Brain pericyte (primary cell): ENCODE data around the gene CCIN.
"Not testable (repeated sequence)": the region's sequence is repeated elsewhere in the genome, so short reads cannot be mapped to it uniquely, and the experiment has no call there.

Experiments used
- DNase-seq: peaks from one replicate; pipeline ENCODE4 v3.0.0-alpha.2; 2012; ENCODE audit warnings: low read depth, low spot score

CCIN gene

GRCh38 chr9:36158122-36158521 lies 11.1 kb upstream of the CCIN start:
- no peak for DNase-seq

DNA sequence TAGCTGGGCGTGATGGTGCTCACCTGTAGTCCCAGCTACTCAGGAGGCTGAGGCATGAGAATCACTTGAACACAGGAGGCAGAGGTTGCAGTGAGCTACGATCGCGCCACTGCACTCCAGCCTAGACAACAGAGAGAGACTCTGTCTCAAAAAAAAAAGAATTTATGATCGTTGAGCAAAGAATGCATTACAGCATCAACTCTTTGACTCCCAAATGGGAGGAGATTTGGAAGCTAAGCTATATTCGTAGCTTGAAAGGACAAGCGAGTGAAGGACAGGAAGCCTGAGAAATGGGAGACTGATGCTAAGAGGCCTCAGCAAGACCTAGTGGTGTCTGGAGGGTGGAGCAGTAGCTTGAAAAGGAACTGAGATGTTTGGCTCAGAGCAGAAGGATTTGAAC lies 10.3 kb upstream of the CCIN start:
- DNase-seq, result no peak

DNA sequence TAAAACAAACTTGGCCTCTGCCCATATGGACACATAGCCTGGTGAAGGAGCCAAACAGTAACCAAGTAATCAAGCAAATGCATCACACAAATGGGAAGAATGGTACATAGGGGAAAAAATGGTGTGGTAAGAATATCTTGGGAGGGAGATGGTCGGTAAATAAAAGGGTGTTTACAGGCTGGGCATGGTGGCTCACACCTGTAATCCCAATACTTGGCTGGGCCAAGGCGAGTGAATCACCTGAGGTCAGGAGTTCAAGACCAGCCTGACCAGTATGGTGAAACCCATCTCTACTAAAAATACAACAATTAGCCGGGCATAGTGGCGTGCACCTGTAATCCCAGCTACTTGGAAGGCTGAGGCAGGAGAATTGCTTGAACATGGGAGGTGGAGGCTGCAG lies 9.7 kb upstream of the CCIN start:
- not testable (repeated sequence) for DNase-seq

DNA sequence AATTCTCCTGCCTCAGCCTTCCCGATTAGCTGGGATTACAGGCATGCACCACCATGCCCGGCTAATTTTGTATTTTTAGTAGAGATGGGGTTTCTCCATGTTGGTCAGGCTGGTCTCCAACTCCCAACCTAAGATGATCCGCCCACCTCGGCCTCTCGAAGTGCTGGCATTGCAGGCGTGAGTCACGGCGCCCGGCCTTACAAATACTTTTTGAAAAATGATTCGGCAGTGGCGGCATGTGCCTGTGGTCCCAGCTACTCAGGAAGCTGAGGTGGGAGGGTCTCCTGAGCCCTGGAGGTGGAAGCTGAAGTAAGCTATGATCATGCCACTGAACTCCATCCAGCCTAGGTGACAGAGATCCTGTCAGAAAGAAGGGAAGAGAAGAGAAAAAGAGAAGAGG lies 9.1 kb upstream of the CCIN start:
- not testable (repeated sequence) for DNase-seq

GRCh38 chr9:36161187-36161586 lies 8.0 kb upstream of the CCIN start:
- no peak for DNase-seq

DNA sequence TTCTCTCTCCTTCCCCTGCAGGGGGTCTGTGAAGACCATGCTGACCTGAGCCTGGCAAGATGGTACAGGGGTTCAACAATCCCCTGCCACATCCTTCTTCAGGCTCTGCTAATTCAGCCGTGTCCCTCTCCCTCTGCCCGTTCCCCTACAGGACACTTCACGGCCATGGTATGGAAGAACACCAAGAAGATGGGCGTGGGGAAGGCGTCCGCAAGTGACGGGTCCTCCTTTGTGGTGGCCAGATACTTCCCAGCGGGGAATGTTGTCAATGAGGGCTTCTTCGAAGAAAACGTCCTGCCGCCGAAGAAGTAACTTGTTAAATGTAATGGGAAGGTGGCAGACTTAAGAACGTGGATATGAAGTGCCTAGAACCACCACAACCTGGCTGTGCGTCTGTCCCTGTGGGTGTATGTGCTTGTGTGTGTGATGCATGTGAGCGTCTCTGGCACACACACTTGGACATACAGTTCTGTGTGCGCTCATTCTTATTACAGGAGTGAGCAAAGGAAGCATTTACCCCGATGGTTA lies 6.9 kb upstream of the CCIN start:
- DNase-seq, result no peak

DNA sequence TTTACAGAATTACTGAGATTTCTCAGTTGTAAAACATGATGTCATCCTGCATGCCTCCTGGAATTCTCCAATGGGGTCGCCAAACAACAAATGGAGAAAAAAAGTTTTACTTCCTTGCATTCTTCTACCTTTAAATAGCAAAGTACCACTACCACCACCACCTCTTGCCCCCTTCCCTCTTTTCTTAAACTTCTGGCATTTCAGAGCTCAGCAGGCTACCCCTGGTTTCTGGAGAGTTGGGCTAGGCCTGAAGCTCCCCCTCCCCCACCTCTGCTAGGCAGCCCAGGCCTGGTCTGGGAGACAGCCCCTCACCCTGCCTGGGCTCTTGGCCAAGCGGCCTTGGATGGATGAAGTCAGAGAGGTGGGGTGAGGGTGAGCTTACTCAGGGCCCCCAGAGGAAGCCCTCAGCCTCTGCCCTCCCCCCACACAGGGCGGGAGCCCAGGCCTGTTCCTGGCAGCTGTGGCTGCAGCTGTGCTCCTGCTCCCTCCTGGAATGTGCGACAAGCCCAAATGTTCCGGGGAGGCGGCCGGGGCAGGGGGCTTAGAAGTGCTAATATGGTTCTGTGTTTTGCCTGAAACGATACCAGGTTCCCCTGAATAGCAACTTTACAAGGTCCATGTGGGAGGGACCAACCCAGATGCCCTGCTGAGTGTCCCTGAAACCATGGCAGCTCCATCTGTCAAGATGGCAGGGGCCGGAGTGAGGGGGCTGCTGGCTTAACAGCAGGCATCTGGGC lies 6.0 kb upstream of the CCIN start:
- DNase-seq, result peak; percentile 84

DNA sequence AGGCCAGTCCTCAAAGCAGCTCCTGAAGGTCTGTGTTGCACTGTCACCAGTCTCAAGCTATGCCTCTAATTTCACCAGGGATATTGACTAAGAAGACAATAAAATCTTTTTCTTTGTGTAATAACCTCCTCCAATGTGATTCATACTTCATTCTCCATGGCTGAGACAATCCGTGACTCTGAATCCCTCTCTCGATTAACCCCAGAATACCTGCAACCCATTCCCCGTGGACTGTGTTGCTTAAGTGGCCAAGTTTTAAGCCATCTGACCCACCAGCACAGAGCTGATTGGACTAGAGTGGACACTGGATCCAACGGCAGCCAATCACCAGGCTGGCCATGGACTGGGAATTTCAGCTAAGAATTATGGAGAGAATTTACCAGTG lies 5.4 kb upstream of the CCIN start:
- no peak for DNase-seq

- DNase-seq, result no peak
Observed at GRCh38 chr9:36164372-36164771, 4.8 kb upstream of the CCIN start.

DNA sequence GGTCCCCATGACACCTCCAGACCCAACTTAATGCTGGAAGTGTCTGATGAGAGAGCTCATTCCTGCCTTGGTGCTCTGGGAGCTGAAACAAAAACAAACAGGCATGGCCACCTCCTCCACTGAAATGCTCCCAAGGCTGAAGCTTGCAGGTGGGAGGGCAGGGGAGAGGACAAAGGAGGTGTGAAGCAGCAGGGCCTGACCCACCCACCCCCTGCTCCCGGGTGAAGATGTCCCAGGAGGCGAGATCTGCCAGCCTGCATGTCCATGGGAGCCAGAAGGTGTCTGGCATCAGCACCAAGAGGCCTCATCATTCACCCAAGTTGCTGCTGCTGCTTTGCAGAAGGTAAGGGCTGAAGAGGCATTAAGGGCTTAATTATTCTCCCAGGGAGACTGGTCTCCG lies 4.2 kb upstream of the CCIN start:
- DNase-seq, result no peak

DNA sequence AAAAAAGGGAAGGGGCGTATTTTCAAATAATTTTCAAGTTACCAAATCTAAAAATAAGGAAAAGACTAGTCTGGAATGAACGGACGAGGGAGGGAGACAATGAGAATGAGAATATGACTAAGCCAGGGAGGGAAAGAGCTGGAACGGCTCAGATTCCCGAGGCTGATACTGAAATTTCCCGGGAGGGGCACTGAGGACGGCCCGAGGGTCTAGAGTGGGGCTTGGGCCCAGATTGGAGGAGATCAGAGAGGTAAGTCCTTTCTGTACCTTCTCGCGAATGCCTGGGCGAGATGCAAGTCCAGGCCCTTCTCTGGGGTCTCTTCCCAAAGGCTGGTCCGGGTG lies 3.4 kb upstream of the CCIN start:
- DNase-seq, result no peak

DNA sequence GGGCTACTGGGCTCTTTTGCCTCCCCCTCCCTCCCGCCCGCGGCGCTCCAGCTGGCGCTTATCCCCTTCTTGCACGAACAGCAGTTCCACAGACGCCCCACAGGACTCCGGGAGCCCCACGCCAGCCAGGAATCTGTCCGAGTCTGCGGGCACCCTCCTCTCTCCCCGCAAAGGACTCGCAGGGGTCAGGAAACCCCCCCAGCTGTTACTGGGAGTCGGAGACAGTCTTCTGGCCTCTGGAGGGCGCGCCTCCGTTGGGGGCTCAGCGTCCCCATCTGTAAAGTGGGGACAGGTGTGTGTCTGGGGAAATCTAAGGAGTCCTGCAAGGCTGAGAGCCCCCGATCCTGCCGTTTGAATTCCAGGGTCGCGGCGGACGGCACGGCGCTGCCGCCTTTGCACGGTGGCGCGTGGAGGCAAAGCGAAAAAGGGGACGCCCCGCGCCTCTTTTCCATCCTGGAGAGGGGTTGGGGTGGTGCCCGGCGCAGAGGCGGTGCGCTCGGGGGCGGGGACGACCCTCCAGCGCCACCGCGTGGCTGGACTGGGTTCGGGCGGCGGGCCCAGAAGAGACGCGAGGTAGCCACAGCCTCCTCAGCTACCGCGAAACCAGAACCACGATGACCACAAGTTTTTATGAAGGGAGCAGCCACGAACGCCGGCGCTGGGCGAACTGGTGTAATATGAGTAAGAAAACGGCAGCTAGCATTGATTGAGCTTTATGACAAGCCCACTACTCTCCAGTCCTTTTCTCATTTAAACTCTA lies 2.8 kb upstream of the CCIN start:
- no peak for DNase-seq

DNA sequence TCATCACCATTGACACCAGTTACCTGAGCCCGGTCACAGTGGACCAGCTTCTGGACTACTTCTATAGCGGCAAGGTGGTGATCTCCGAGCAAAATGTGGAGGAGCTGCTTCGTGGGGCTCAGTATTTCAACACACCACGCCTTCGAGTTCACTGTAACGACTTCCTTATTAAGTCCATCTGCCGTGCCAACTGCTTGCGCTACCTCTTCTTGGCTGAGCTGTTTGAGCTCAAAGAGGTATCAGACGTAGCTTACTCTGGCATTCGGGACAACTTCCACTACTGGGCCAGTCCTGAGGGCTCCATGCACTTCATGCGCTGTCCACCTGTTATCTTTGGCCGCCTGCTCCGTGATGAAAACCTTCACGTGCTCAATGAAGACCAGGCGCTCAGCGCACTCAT lies 520 bp downstream of the CCIN start:
- DNase-seq, result no peak

GRCh38 chr9:36170531-36170930 lies 1.3 kb downstream of the CCIN start:
- DNase-seq, result no peak

- DNase-seq, result no peak
Observed at GRCh38 chr9:36173861-36174260, 4.7 kb downstream of the CCIN start.

DNA sequence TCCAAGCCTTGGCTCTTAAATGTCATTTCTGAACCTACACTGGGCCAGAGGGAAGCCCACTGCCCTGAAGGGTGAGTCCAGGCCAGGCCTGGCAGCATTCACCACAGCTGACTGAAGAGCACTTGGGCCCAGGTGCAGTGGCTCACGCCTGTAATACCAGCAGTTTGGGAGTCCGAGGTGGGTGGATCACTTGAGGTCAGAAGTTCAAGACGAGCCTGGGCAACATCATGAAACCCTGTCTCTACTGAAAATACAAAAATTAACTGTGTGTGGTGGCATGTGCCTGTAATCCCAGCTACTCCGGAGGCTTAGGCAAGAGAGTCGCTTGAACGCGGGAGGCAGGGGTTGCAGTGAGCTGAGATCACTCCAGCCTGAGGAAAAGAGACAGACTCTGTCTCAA lies 5.1 kb downstream of the CCIN start:
- DNase-seq, result no peak

DNA sequence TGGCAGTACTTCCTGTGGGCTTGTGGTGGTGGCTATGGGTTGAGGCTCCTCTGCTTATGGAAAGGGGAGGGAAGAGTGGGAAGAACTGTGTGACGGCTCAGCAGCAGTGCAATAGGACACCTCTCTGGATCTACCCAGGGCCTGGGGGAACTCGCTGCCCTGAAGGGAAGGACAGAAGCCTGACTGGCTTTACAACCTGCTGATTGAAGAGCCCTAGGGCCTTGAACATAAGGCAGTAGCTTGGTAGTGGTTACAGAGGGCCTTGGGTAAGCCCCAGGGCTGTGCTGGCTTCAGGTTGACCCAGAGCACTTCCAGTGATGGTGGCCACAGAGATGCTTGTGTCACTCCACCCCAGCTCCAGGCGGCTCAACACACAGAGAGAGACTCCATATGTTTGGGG lies 5.5 kb downstream of the CCIN start:
- no peak for DNase-seq

DNA sequence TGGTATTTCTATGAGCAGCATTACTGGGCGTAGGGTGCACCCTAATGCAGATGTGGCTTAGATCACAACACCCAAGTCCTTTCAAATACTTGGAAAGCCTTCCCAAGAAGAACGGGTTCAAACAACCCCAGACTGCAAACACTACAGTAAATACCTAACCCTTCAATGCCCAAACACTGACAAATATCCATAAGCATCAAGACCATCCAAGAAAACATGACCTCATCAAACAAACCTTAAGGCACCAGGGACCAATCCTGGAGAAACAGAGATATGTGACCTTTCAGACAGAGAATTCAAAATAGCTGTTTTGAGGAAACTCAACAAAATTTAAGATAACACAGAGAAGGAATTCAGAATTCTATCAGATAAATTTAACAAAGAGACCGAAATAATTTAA lies 6.0 kb downstream of the CCIN start:
- not testable (repeated sequence) for DNase-seq

DNA sequence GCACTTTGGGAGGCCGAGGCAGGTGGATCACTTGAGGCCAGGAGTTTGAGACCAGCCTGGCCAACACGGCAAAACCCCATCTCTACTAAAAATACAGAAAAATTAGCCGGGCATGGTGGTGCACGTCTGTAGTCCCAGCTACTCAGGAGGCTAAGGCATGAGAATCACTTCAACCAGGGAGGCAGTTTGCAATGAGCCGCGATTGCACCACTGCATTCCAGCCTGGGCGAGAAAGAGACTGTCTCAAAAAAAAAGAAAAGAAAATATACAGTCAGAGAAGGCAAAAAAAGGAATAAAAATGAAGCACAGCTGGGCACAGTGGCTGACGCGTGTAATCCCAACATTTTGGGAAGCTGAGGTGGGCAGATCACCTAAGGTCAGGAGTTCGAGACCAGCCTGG lies 7.3 kb downstream of the CCIN start:
- not testable (repeated sequence) for DNase-seq

DNA sequence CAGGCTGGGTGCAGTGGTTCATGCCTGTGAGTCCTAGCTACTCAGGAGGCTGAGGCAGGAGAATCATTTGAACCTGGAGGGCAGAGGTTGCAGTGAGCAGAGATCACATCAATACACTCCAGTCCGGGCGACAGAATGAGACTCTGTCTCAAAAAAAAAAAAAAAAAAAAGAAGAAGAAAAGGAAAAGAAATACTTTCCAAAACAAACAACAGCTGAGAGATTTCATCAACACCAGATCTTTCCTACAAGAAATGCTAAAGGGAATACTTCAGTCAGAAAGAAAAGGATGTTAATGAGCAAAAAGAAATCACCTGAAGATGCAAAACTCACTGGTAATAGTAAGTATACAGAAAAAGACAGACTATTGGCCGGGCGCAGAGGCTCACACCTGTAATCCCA lies 8.4 kb downstream of the CCIN start:
- no peak for DNase-seq

DNA sequence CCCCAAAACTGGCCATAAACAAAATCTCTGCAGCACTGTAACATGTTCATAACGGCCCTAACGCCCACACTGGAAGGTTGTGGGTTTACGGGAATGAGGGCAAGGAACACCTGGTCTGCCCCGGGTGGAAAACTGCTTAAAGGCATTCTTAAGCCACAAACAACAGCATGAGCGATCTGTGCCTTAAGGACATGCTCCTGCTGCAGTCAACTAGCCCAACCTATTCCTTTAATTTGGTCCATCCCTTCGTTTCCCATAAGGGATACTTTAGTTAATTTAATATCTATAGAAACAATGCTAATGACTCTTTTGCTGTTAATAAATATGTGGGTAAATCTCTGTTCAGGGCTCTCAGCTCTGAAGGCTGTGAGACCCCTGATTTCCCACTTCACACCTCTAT lies 11.1 kb downstream of the CCIN start:
- not testable (repeated sequence) for DNase-seq

DNA sequence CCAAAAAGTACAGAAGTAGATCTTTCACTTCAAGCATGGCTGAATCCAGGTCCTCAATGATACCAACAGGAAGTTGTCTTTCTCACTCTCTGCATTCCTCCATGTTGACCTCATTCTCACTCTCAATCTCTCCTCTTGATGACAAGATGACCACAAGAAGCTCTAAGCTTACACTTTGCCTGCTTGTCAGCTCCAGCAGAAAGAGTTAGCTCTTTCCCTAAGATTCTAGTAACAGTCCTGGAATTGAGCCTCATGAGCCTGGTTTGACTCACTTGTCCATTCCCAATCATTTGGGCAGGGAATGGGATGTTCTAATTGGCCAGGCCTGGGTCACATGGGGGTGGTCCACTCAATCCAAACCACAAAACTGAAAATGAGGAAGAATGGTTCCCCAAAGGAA lies 18.2 kb downstream of the CCIN start:
- DNase-seq, result no peak

DNA sequence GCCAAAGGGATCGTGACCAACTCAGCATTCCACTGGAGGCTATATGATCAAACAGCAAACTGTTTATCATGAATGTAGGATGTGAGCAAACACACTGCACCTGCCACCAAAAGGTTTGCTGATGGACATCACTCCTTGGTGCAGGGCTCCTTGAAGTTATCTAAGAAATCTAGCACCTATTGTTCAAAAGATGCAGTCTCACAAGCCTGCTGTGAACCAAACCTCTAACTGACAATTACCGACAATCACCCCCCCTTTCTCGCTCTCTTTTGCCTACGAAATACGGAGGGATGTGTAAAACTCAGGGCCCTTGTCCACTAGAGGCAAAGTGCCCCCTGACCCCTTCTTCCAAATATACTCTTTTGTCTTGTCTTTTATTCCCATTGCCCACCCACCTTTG lies 19.0 kb downstream of the CCIN start:
- no peak for DNase-seq
